ENCODE data around the gene ZER1.

DNA sequence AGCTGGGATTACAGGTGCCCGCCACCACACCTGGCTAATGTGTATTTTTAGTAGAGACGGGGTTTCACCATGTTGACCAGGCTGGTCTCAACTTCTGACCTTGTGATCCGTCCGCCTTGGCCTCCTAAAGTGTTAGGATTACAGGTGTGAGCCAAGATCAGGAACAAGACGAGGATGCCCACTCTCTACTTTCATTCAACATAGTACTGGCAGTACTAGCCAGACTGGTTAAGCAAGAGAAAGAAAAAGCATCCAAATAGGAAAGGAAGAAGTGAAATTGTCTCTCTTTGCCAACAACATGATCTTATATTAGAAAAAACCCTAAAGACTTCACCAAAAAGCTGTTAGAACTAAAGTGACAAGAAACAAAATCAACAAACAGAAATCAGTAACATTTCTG lies 39.1 kb upstream of the ZER1 start:
- TF ChIP-seq, protein P1, sequence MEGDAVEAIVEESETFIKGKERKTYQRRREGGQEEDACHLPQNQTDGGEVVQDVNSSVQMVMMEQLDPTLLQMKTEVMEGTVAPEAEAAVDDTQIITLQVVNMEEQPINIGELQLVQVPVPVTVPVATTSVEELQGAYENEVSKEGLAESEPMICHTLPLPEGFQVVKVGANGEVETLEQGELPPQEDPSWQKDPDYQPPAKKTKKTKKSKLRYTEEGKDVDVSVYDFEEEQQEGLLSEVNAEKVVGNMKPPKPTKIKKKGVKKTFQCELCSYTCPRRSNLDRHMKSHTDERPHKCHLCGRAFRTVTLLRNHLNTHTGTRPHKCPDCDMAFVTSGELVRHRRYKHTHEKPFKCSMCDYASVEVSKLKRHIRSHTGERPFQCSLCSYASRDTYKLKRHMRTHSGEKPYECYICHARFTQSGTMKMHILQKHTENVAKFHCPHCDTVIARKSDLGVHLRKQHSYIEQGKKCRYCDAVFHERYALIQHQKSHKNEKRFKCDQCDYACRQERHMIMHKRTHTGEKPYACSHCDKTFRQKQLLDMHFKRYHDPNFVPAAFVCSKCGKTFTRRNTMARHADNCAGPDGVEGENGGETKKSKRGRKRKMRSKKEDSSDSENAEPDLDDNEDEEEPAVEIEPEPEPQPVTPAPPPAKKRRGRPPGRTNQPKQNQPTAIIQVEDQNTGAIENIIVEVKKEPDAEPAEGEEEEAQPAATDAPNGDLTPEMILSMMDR (IDR thresholded peaks at IDR 0.05), result no peak
- TF ChIP-seq POLR2A (IDR thresholded peaks at IDR 0.05), result no peak

Measured in body of pancreas (tissue), 4 donors.